ENCODE results near the gene RSPH1.

- TF ChIP-seq CREB1 (IDR thresholded peaks at IDR 0.05; ENCODE audit: low read depth) (no peak), YY1 (IDR thresholded peaks at IDR 0.05; ENCODE audit: low read depth) (no peak), TAF1 (IDR thresholded peaks at IDR 0.05; ENCODE audit: low read depth) (no peak), ZBTB7A (IDR thresholded peaks at IDR 0.05; ENCODE audit: low read depth) (no peak), RAD21 (IDR thresholded peaks at IDR 0.05; ENCODE audit: low read depth) (no peak), EP300 (IDR thresholded peaks at IDR 0.05; ENCODE audit: borderline replicate concordance) (no peak), TCF12 (IDR thresholded peaks at IDR 0.05; ENCODE audit: low read depth) (no peak), FOXM1 (IDR thresholded peaks at IDR 0.05; ENCODE audit: borderline replicate concordance, low read depth) (no peak)
- TF ChIP-seq, protein P1, sequence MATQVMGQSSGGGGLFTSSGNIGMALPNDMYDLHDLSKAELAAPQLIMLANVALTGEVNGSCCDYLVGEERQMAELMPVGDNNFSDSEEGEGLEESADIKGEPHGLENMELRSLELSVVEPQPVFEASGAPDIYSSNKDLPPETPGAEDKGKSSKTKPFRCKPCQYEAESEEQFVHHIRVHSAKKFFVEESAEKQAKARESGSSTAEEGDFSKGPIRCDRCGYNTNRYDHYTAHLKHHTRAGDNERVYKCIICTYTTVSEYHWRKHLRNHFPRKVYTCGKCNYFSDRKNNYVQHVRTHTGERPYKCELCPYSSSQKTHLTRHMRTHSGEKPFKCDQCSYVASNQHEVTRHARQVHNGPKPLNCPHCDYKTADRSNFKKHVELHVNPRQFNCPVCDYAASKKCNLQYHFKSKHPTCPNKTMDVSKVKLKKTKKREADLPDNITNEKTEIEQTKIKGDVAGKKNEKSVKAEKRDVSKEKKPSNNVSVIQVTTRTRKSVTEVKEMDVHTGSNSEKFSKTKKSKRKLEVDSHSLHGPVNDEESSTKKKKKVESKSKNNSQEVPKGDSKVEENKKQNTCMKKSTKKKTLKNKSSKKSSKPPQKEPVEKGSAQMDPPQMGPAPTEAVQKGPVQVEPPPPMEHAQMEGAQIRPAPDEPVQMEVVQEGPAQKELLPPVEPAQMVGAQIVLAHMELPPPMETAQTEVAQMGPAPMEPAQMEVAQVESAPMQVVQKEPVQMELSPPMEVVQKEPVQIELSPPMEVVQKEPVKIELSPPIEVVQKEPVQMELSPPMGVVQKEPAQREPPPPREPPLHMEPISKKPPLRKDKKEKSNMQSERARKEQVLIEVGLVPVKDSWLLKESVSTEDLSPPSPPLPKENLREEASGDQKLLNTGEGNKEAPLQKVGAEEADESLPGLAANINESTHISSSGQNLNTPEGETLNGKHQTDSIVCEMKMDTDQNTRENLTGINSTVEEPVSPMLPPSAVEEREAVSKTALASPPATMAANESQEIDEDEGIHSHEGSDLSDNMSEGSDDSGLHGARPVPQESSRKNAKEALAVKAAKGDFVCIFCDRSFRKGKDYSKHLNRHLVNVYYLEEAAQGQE (IDR thresholded peaks at IDR 0.05; ENCODE audit: low read depth): no peak
- TF ChIP-seq, protein P2, sequence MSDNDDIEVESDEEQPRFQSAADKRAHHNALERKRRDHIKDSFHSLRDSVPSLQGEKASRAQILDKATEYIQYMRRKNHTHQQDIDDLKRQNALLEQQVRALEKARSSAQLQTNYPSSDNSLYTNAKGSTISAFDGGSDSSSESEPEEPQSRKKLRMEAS (IDR thresholded peaks at IDR 0.05): no peak; the same call in 1 of the 2 replicates
Measured at GRCh38 chr21:42495765-42496119, 282 bp downstream of the RSPH1 start.
